K562 (cell line): ENCODE data around the gene ACAP3. TPM values are rescaled to one million over a fixed set of nuclear protein-coding genes. Genes with fewer than 3 reads are reported as not detected.

Source experiments
- ATAC-seq: fragments of 200-7000 bp; cut with Tn5 transposase; 3 replicates; pipeline ENCODE4 v1.9.1; 2020; ENCODE audit warnings: moderate library complexity
- BruUV-seq: library from RNA; stranded (reverse); fragments of 400-500 nt; replicated peaks from 2 replicates; lab custom pipeline; 2021; lab: Mats Ljungman, UMichigan
- CTCF ChIA-PET: fragments of 300-600 bp; formaldehyde crosslinking; extraction: SDS; loops from one replicate; lab custom pipeline; 2021; ENCODE audit warnings: low intra/inter-chr PET ratio; lab: Yijun Ruan, JAX
- POLR2A ChIA-PET: fragments of 300-600, 350-650 bp; sonication (Branson Sonifier 250); formaldehyde crosslinking; extraction: SDS; loops from one replicate; lab custom pipeline; 2021; ENCODE audit warnings: antibody characterized with exemption, inconsistent platforms; lab: Yijun Ruan, JAX
- DNase-seq, 4 experiments: peaks; one replicate each; pipeline versions ENCODE4 v3.0.0 to v3.0.0-alpha.2; 2011 to 2018; ENCODE audit warnings: low spot score in 3 of 4, mixed read lengths in 3 of 4; ENCODE audit errors: extremely low read depth in 1 of 4
- FAIRE-seq: peaks from 2 replicates; lab custom pipeline; 2011; peaks lifted over from hg19 to GRCh38; lab: Jason Lieb, UNC
- H2AFZ ChIP-seq: 2 replicates; pipeline ENCODE4 v1.6.0; 2011; ENCODE audit warnings: low read depth, low read length, control low read depth, inconsistent platforms
- H3K27ac ChIP-seq: fragments of 200-600 bp; 3 replicates; pipeline ENCODE4 v1.8.0; 2011; ENCODE audit warnings: low read depth, mild to moderate bottlenecking, control low read depth, inconsistent platforms, low read length, moderate library complexity, mixed read lengths; ENCODE audit errors: extremely low read depth
- H3K27me3 ChIP-seq, 2 experiments: fragments of 300-600 bp in 1 of 2; 2 replicates in 1 of 2; 3 replicates in 1 of 2; pipeline versions ENCODE4 v1.6.0 to v1.8.0; 2011; ENCODE audit warnings: inconsistent platforms in 2 of 2, low read length in 2 of 2, mild to moderate bottlenecking in 1 of 2, mixed read lengths in 1 of 2, moderate library complexity in 1 of 2; ENCODE audit not compliant: control insufficient read depth in 2 of 2, insufficient read depth in 2 of 2
- H3K36me3 ChIP-seq: fragments of 300-600 bp; 3 replicates; pipeline ENCODE4 v1.8.0; 2011; ENCODE audit warnings: mild to moderate bottlenecking, low read length, inconsistent platforms; ENCODE audit not compliant: control insufficient read depth, insufficient read depth
- H3K4me1 ChIP-seq, 2 experiments: fragments of 200-600 bp in 1 of 2; replicated peaks in 1 of 2; 2 replicates in 1 of 2; 3 replicates in 1 of 2; pipeline versions ENCODE4 v1.5.1 to v1.8.0; 2011; ENCODE audit warnings: inconsistent platforms in 2 of 2, low read length in 2 of 2, mild to moderate bottlenecking in 1 of 2, mixed read lengths in 1 of 2, moderate library complexity in 1 of 2; ENCODE audit not compliant: control insufficient read depth in 2 of 2, insufficient read depth in 2 of 2
- H3K4me2 ChIP-seq: 2 replicates; pipeline ENCODE4 v1.6.1; 2011; ENCODE audit warnings: low read length, control low read depth, inconsistent platforms, mixed read lengths; ENCODE audit not compliant: insufficient read depth
- H3K4me3 ChIP-seq: fragments of 200-600 bp; sonication (generic), shearing (Covaris generic); 2 replicates; pipeline ENCODE4 v1.5.1; 2016; ENCODE audit warnings: control low read depth, inconsistent platforms
- H3K79me2 ChIP-seq: fragments of 200-600 bp; 3 replicates; pipeline ENCODE4 v1.8.0; 2011; ENCODE audit warnings: low read length, inconsistent platforms; ENCODE audit not compliant: control insufficient read depth, insufficient read depth
- H3K9ac ChIP-seq, 2 experiments: 2 replicates each; pipeline versions ENCODE4 v1.6.0 to v1.6.1; 2011; ENCODE audit warnings: low read depth in 2 of 2, low read length in 2 of 2, control low read depth in 1 of 2, inconsistent platforms in 1 of 2, mild to moderate bottlenecking in 1 of 2, mixed read lengths in 1 of 2; ENCODE audit not compliant: insufficient read depth in 1 of 2
- H3K9me1 ChIP-seq: one replicate; pipeline ENCODE4 v1.6.0; 2011; ENCODE audit warnings: inconsistent platforms, mild to moderate bottlenecking, low read length, moderate library complexity; ENCODE audit not compliant: control insufficient read depth, insufficient read depth
- H3K9me3 ChIP-seq: replicated peaks from 2 replicates; pipeline ENCODE4 v1.5.1; 2011; ENCODE audit warnings: low read depth, low read length, inconsistent platforms; ENCODE audit not compliant: control insufficient read depth, insufficient read depth
- H4K20me1 ChIP-seq: replicated peaks from 2 replicates; pipeline ENCODE4 v1.6.1; 2011; ENCODE audit warnings: low read length, inconsistent platforms, mixed read lengths; ENCODE audit not compliant: control insufficient read depth, insufficient read depth
- CCAR2 ChIP-seq: fragments of 200-400 bp; formaldehyde crosslinking; IDR thresholded peaks from 2 replicates; pipeline ENCODE4 v1.6.1; 2017; ENCODE audit warnings: mild to moderate bottlenecking, low read depth, low read length
- MYBL2 ChIP-seq, 2 experiments: fragments of 450-650 bp in 1 of 2; sonication (generic) in 1 of 2; formaldehyde crosslinking in 1 of 2; IDR thresholded peaks; 2 replicates each; pipeline versions ENCODE4 v1.6.1 to v1.8.1; 2017 to 2022; ENCODE audit warnings: borderline replicate concordance in 1 of 2, inconsistent platforms in 1 of 2, low read depth in 1 of 2, mild to moderate bottlenecking in 1 of 2, missing genetic modification reagents in 1 of 2, moderate library complexity in 1 of 2
- RFX1 ChIP-seq: fragments of 450-650 bp; IDR thresholded peaks from 2 replicates; pipeline ENCODE4 v1.6.1; 2016; ENCODE audit warnings: mild to moderate bottlenecking, moderate library complexity
- ZC3H11A ChIP-seq: IDR thresholded peaks from 2 replicates; pipeline ENCODE4 v1.6.1; 2012; ENCODE audit warnings: low read depth, low read length, improper control_type of control experiment
- ZFPM2 ChIP-seq: fragments of 250-450 bp; sonication (Bioruptor Pico); IDR thresholded peaks from 2 replicates; pipeline ENCODE4 v1.5.1; 2022; ENCODE audit warnings: mild to moderate bottlenecking
- ZNF143 ChIP-seq: sonication (generic); formaldehyde crosslinking; IDR thresholded peaks from 2 replicates; pipeline ENCODE4 v1.9.0; 2022; ENCODE audit warnings: mild to moderate bottlenecking, missing genetic modification reagents
- WGBS: fragments of 100-300 bp; shearing (Covaris generic); methylation state at CpG from one replicate; pipeline ENCODE4 v1.1.6; 2016; ENCODE audit warnings: low coverage, mixed read lengths; ENCODE audit not compliant: insufficient coverage; ENCODE audit errors: missing lambda C conversion rate; 5-methylcytosine and 5-hydroxymethylcytosine counted together
- in situ Hi-C: fragments of 300-500 bp; cut with MboI; formaldehyde crosslinking; loops from 4 replicates; pipeline ENCODE4 v1.15.0; 2018; ENCODE audit warnings: inconsistent platforms, mixed read lengths
- intact Hi-C: fragments of 100-400 bp; cut with micrococcal nuclease; formaldehyde crosslinking; loops from 2 replicates; pipeline ENCODE4 v1.14.2; 2022
- polyA plus RNA-seq, 8 experiments: library from polyadenylated mRNA; depleted of rRNA in 4 of 8; stranded (reverse) in 5 of 8; unstranded in 3 of 8; fragments of >200 nt; fragmentation: Nextera tagmentation in 2 of 8; fragmentation: Illumina TruSeq in 1 of 8; extraction: Ambion mirVana in 2 of 8; extraction: Trizol in 1 of 8; gene quantifications; 2 replicates each; pipeline versions ENCODE4 v1.2.1 to v1.2.3, GENCODE V29; 2011 to 2014; ENCODE audit warnings: inconsistent platforms in 1 of 8, missing spikeins in 1 of 8
- total RNA-seq, 7 experiments: library from RNA; depleted of rRNA in 6 of 7; stranded (reverse); fragments of >200 nt in 6 of 7; fragmentation: Illumina TruSeq in 2 of 7; extraction: Trizol in 2 of 7; gene quantifications; 2 replicates each; pipeline versions ENCODE4 v1.2.1 to v1.2.3, GENCODE V29; 2011 to 2021; ENCODE audit warnings: low replicate concordance in 1 of 7
- TF ChIP-seq, protein P1 (sequence below): fragments of 250-450 bp; sonication (Bioruptor Pico); IDR thresholded peaks from 2 replicates; pipeline ENCODE4 v1.4.0; 2020; ENCODE audit warnings: mild to moderate bottlenecking, moderate library complexity

The ACAP3 gene
- total and polyA plus RNA-seq, 9 of the 15 experiments (the other 6 are each of a cell fraction or from before 2014, with no cell fraction given) = 0.01 to 49.0 (median 12.0) TPM

DNA sequence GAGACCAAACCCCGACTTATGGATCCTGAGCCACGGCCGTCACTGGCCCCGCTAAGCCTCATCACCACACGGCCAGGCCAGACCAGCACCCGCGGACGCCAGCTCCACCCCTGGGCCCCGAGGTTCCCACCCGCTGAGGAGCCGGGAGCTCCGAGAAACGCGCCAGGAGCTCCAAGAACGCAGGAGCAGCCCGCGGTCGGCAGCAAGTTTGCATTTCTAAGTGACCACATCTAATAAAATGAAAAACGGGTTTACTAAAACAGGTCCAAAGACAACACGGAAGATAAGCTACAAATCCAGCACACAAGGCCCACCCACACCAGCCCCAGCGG is 53.1 kb downstream of the ACAP3 start:
- ChIA-PET CTCF (no interaction called here), POLR2A (interaction anchor here (1.4 to 1.7 kb wide), 2 partner anchors 9 to 23 kb away, joined by 3 to 4 read pairs; partner anchors contain the start of genes B3GALT6 and SDF4)
- H3K27me3 ChIP-seq = no peaks in the 10 kb centered on the region
- H3K4me2 ChIP-seq = no peak overlapping the region
- no peaks in the 10 kb centered on the region; the same call in 1 of the 2 replicates for H4K20me1 ChIP-seq
- no peak for ATAC-seq
- peaks cover 73% of the 10 kb centered on the region; the same call in 2 of the 3 replicates for H3K36me3 ChIP-seq
- no peaks in the 10 kb centered on the region for H3K9me3 ChIP-seq
- intact Hi-C loops (loop anchor here (5.0 kb wide), 1 partner anchor 132 kb away; no protein-coding TSS in a partner anchor), in situ Hi-C loops (no loop called here)
- H3K4me1 ChIP-seq = peaks cover 0 to 52% of the 10 kb centered on the region in 2 experiments; a peak in 3 of 5 replicates
- DNase-seq = no peak
- no TSS peak for BruUV-seq
- no peak overlapping the region for H2AFZ ChIP-seq
- H3K27ac ChIP-seq = no peak overlapping the region
- 86% methylated on average over 15 of the region's 21 CpGs for WGBS
- no peaks in the 10 kb centered on the region for H3K9me1 ChIP-seq
- no peak for FAIRE-seq
- no peak overlapping the region; a peak in 1 of 4 replicates for H3K9ac ChIP-seq
- TF ChIP-seq RFX1 (no peak), ZC3H11A (no peak), CCAR2 (no peak), MYBL2 (IDR thresholded peaks at IDR 0.05; ENCODE audit: low read depth) (no peak), MYBL2 (CRISPR knock-in tag; IDR thresholded peaks at IDR 0.05; ENCODE audit: borderline replicate concordance) (no peak), ZNF143 (no peak), ZFPM2 (CRISPR knock-in tag) (no peak)
- TF ChIP-seq, protein P1, sequence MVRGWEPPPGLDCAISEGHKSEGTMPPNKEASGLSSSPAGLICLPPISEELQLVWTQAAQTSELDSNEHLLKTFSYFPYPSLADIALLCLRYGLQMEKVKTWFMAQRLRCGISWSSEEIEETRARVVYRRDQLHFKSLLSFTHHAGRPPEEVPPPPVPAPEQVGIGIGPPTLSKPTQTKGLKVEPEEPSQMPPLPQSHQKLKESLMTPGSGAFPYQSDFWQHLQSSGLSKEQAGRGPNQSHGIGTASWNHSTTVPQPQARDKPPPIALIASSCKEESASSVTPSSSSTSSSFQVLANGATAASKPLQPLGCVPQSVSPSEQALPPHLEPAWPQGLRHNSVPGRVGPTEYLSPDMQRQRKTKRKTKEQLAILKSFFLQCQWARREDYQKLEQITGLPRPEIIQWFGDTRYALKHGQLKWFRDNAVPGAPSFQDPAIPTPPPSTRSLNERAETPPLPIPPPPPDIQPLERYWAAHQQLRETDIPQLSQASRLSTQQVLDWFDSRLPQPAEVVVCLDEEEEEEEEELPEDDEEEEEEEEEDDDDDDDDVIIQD (CRISPR knock-in tag) = no peak
- peaks cover under 1% of the 10 kb centered on the region; the same call in 2 of the 3 replicates for H3K79me2 ChIP-seq
- H3K4me3 ChIP-seq = no peak overlapping the region
